Prostate gland (tissue), 2 donors: ENCODE measurements around the gene LZIC.

ENCODE experiments used
- POLR2A ChIP-seq: fragments of 450-650 bp; IDR thresholded peaks from one replicate; pipeline ENCODE4 v1.6.1; 2016; ENCODE audit warnings: antibody characterized with exemption, mild to moderate bottlenecking
- TF ChIP-seq, protein P1 (sequence below), 4 experiments: fragments of 200-600 bp in 2 of 4; fragments of 450-650 bp in 2 of 4; sonication (generic) in 2 of 4; IDR thresholded peaks; 1 replicate in 3 of 4; 2 replicates in 1 of 4; pipeline ENCODE4 v1.5.1; 2016 to 2019; ENCODE audit warnings: antibody characterized with exemption in 4 of 4, mild to moderate bottlenecking in 2 of 4, moderate library complexity in 2 of 4

DNA sequence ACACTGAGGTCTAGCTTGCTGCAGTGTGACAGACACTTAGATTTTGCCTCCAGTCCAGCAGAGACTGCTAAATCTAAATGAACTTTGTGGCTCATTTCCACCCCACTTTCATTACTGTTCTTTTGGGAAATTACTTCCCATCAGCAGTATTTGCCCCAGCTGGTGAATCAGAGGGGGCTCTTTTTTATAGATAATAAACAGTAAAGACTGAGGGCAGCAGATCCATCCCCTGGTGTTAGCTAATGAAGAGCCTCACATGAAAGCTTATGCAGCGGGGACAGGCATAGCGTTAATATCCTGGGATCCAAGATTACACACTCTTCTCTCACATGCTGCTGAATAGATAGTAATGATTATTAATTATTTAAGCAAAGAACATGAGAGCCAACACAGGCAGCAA is 26.7 kb downstream of the LZIC start:
- TF ChIP-seq, protein P1, sequence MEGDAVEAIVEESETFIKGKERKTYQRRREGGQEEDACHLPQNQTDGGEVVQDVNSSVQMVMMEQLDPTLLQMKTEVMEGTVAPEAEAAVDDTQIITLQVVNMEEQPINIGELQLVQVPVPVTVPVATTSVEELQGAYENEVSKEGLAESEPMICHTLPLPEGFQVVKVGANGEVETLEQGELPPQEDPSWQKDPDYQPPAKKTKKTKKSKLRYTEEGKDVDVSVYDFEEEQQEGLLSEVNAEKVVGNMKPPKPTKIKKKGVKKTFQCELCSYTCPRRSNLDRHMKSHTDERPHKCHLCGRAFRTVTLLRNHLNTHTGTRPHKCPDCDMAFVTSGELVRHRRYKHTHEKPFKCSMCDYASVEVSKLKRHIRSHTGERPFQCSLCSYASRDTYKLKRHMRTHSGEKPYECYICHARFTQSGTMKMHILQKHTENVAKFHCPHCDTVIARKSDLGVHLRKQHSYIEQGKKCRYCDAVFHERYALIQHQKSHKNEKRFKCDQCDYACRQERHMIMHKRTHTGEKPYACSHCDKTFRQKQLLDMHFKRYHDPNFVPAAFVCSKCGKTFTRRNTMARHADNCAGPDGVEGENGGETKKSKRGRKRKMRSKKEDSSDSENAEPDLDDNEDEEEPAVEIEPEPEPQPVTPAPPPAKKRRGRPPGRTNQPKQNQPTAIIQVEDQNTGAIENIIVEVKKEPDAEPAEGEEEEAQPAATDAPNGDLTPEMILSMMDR (IDR thresholded peaks at IDR 0.05) = no peak
- TF ChIP-seq POLR2A = no peak
